Adrenal gland (tissue), 12 donors: ENCODE data around the gene BOC. TPM values are rescaled to one million over a fixed set of nuclear protein-coding genes. Genes with fewer than 3 reads are reported as not detected.

Experiments used
- DNase-seq, 7 donors: peaks; one replicate each; pipeline ENCODE4 v3.0.0-alpha.2; 2019 to 2020
- H3K27ac ChIP-seq, 5 donors: fragments of 200-600 bp; sonication (generic) in 4 of 5; 1 replicate in 3 of 5; 2 replicates in 2 of 5; pipeline versions ENCODE4 v1.5.1 to v1.8.0; 2016 to 2020; ENCODE audit warnings: mild to moderate bottlenecking in 1 of 5
- H3K27me3 ChIP-seq: fragments of 200-600 bp; 2 replicates; pipeline ENCODE4 v1.8.0; 2021
- H3K36me3 ChIP-seq, 2 donors: fragments of 200-600 bp; replicated peaks in 1 of 2; 1 replicate in 1 of 2; 2 replicates in 1 of 2; pipeline versions ENCODE4 v1.5.1 to v1.8.0; 2018 to 2022
- H3K4me1 ChIP-seq, 2 donors: fragments of 200-600 bp; replicated peaks in 1 of 2; 1 replicate in 1 of 2; 2 replicates in 1 of 2; pipeline versions ENCODE4 v1.5.1 to v1.8.0; 2018 to 2021
- H3K4me3 ChIP-seq, 4 donors: fragments of 200-600 bp; sonication (generic) in 3 of 4; one replicate each; pipeline ENCODE4 v1.5.1; 2016 to 2018
- H3K9me3 ChIP-seq, 3 donors: fragments of 200-600 bp; sonication (generic) in 1 of 3; replicated peaks in 1 of 3; 1 replicate in 2 of 3; 2 replicates in 1 of 3; pipeline versions ENCODE4 v1.5.1 to v1.8.0; 2016 to 2021
- POLR2A ChIP-seq, 2 donors: fragments of 450-650 bp; IDR thresholded peaks; one replicate each; pipeline ENCODE4 v1.6.1; 2017; ENCODE audit warnings: antibody characterized with exemption in 2 of 2, mild to moderate bottlenecking in 2 of 2, moderate library complexity in 1 of 2
- WGBS, 4 donors: extraction: QIAGEN DNeasy Blood & Tissue Kit in 2 of 4; methylation state at CpG; one replicate each; pipeline versions ENCODE4 v1.1.5 to v1.1.7; 2013 to 2017; 5-methylcytosine and 5-hydroxymethylcytosine counted together
- intact Hi-C, 2 donors: fragments of 100-400 bp; cut with DNase I; formaldehyde crosslinking; loops; one replicate each; pipeline versions ENCODE4 v1.14.1 to v1.15.0; 2022 to 2023
- polyA plus RNA-seq, 3 donors: library from polyadenylated mRNA; stranded (reverse); fragments of 200-250 nt in 2 of 3; fragments of 350-450 nt in 1 of 3; fragmentation: Illumina TruSeq in 1 of 3; extraction: RNeasy Lipid Tissue Mini Kit (QIAGEN cat#74804) in 1 of 3; gene quantifications; one replicate each; pipeline ENCODE4 v1.2.3, GENCODE V29; 2013 to 2014
- total RNA-seq, 9 donors: library from RNA; depleted of rRNA in 4 of 9; stranded (reverse); fragments of >200 nt in 4 of 9; fragments of 120-200 nt in 1 of 9; fragmentation: NEBNext Ultra II Directional in 1 of 9; extraction: Animal tissue kit (Norgen Biotek cat#: 25700) in 1 of 9; gene quantifications; one replicate each; pipeline versions ENCODE4 v1.1.0 to v1.2.4, GENCODE V29; 2013 to 2023
- TF ChIP-seq, protein P1 (sequence below), 6 experiments: fragments of 450-650 bp in 4 of 6; fragments of 200-600 bp in 2 of 6; sonication (generic) in 1 of 6; IDR thresholded peaks; 1 replicate in 5 of 6; 2 replicates in 1 of 6; pipeline versions ENCODE4 v1.5.1 to v1.8.0; 2016 to 2021; ENCODE audit warnings: antibody characterized with exemption in 6 of 6, mild to moderate bottlenecking in 2 of 6, moderate library complexity in 1 of 6
- donor health status: healthy with polysubstance abuse.
- donor health status: Bipolar disorder and iron deficiency.
- donor health status: DM: yes; HTN: yes; CAD: no.
- donor health status: DM: no; HTN: no; CAD: no.
- donor health status: DM: no; HTN: no; CAD: no.
- donor health status: DM: yes; HTN: yes; CAD: no.

BOC gene
- total and polyA plus RNA-seq, 12 donors, result 1.9 to 22.3 (median 9.5) TPM

GRCh38 chr3:113213896-113214587 is 2.7 kb downstream of the BOC start:
- 69 to 77% (median 73%) methylated on average over 7 of the region's 7 CpGs for WGBS, 4 donors
- intact Hi-C loops, result no loop called here
- Histone ChIP-seq H3K4me1 (no peaks in the 10 kb centered on the region), H3K27ac (no peak overlapping the region), H3K9me3 (no peaks in the 10 kb centered on the region), H3K4me3 (peak overlapping the region in 1 of 4 donors; percentile 84), H3K36me3 (no peaks in the 10 kb centered on the region), H3K27me3 (no peaks in the 10 kb centered on the region)
- no peak for DNase-seq
- TF ChIP-seq, protein P1, sequence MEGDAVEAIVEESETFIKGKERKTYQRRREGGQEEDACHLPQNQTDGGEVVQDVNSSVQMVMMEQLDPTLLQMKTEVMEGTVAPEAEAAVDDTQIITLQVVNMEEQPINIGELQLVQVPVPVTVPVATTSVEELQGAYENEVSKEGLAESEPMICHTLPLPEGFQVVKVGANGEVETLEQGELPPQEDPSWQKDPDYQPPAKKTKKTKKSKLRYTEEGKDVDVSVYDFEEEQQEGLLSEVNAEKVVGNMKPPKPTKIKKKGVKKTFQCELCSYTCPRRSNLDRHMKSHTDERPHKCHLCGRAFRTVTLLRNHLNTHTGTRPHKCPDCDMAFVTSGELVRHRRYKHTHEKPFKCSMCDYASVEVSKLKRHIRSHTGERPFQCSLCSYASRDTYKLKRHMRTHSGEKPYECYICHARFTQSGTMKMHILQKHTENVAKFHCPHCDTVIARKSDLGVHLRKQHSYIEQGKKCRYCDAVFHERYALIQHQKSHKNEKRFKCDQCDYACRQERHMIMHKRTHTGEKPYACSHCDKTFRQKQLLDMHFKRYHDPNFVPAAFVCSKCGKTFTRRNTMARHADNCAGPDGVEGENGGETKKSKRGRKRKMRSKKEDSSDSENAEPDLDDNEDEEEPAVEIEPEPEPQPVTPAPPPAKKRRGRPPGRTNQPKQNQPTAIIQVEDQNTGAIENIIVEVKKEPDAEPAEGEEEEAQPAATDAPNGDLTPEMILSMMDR (IDR thresholded peaks at IDR 0.05), result no peak
- TF ChIP-seq POLR2A (IDR thresholded peaks at IDR 0.05), result no peak

- Histone ChIP-seq H3K9me3 (no peaks in the 10 kb centered on the region), H3K4me3 (no peak overlapping the region), H3K27ac (no peak overlapping the region), H3K4me1 (no peaks in the 10 kb centered on the region), H3K36me3 (no peaks in the 10 kb centered on the region), H3K27me3 (no peaks in the 10 kb centered on the region)
- no peak for DNase-seq
- WGBS, 4 donors, result 65 to 84% (median 73%) methylated on average over 2 of the region's 2 CpGs
- intact Hi-C loops, result no loop called here
- TF ChIP-seq, protein P1 (IDR thresholded peaks at IDR 0.05), result no peak
- no peak for TF ChIP-seq POLR2A (IDR thresholded peaks at IDR 0.05)
Observed at GRCh38 chr3:113214917-113215595, 3.7 kb downstream of the BOC start.

DNA sequence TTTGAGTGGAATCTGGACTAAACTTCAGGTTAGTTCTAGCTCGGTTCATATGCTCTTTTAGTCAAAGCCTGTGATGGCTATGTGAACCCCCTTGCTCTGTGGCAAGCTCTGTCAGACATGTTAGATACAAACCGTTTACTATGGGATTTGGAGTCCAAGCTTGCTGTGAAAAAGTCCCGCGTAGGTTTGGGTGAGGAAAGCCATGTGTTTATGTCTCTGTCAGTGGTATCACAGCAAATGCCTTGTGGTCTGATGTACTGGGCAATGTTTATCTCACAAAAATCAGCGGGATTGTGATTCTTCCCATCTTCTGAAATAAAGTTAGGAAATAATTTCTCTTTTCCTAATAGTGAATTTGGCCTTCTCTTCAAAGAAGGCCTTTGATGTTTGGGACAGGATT is 5.0 kb downstream of the BOC start:
- H3K4me3 ChIP-seq, result no peak overlapping the region
- 86 to 90% (median 88%) methylated on average over 5 of the region's 5 CpGs for WGBS, 4 donors
- no peaks in the 10 kb centered on the region for H3K27me3 ChIP-seq
- no peak for TF ChIP-seq POLR2A (IDR thresholded peaks at IDR 0.05)
- TF ChIP-seq, protein P1 (IDR thresholded peaks at IDR 0.05), result no peak
- H3K36me3 ChIP-seq, result no peaks in the 10 kb centered on the region
- no peaks in the 10 kb centered on the region for H3K4me1 ChIP-seq
- intact Hi-C loops, result no loop called here
- no peak overlapping the region for H3K27ac ChIP-seq
- H3K9me3 ChIP-seq, result no peaks in the 10 kb centered on the region
- no peak for DNase-seq

- Histone ChIP-seq H3K36me3 (no peaks in the 10 kb centered on the region), H3K27ac (no peak overlapping the region), H3K27me3 (no peaks in the 10 kb centered on the region), H3K9me3 (no peaks in the 10 kb centered on the region), H3K4me3 (no peak overlapping the region), H3K4me1 (no peaks in the 10 kb centered on the region)
- no peak for DNase-seq
- 68 to 81% (median 77%) methylated on average over 10 of the region's 10 CpGs for WGBS, 4 donors
- no peak for TF ChIP-seq POLR2A (IDR thresholded peaks at IDR 0.05)
- TF ChIP-seq, protein P1 (IDR thresholded peaks at IDR 0.05), result no peak
- intact Hi-C loops, result no loop called here
Observed at GRCh38 chr3:113218011-113218680, 6.8 kb downstream of the BOC start.
